Measurements from ENCODE around the gene ENTR1.
A peak's percentile ranks its signal among the peaks of the same experiment; 100 is the strongest.
"Not testable (repeated sequence)": the region's sequence is repeated elsewhere in the genome, so short reads cannot be mapped to it uniquely, and the experiment has no call there.

ENTR1 gene

DNA sequence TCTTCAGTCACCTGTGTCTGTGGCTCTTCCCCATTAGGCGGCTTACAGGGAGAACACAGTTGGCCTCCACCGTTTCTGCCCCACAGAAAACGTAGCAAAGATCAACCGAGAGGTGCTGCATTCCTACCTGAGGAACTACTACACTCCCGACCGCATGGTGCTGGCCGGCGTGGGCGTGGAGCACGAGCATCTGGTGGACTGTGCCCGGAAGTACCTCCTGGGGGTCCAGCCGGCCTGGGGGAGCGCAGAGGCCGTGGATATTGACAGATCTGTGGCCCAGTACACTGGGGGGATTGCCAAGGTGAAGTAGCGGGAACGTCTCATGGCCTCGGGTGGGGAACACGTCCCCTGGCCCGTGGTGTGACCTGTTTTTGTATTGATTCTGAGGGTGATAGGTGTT, 6.5 kb upstream of the ENTR1 start:
- DNase-seq, result no peak

DNA sequence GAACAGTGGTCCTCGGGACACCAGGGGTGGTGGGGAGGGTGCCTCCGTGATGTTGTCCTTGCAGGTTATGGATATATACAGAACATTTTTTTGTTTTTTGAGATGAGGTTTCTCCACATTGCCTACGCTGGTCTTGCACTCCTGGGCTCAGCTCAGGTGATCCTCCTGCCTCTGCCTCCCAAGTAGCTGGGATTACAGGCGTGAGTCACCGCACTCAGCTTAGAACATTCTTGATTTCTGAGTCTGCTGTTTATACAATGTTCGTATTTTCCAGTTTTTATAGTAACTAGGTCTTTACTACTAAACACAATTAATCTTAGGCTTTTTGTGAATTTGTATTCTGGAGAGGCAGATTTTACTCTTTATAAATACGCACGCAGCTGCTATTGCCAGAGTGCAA, 6.0 kb upstream of the ENTR1 start:
- DNase-seq, result no peak

DNA sequence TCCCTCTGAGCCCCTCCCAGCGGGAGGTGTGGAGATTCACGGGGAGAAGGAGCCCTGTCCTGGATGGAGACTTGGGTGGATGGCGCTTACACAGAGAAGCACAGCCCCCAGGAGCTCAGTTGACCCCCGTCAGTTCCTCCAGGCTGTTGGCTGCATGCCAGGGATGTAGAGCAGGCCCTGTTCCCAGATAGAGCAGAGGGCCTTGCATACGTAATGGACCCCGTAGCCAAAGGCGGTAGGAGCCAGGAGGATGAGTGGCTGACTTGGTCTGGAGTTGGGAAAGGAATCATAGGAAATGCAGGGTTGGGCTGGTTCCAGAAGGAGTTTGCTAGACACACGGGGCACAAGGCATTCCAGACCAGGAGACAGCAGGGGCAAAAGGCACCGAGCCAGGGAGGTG, 2.5 kb upstream of the ENTR1 start:
- no peak for DNase-seq

DNA sequence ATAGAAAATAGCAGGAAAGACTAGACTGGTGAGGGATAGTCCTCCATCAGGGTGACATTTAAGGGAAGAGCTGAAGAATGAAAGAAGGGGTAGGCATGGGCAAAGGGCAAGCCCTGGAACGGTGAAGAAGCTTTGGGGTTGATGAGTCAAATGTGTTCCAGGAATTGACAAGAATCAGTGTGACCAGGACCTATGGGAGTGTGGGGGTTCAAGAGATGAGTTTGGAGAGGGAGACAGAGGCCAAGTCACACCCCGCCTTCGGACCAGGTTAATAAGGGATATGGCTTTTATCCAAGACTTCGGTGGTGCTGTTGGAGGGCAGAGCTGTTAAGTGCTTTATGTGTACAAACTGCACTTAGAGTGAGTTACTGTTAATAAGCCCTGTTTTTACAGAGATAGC, 964 bp upstream of the ENTR1 start:
- DNase-seq, result no peak

DNA sequence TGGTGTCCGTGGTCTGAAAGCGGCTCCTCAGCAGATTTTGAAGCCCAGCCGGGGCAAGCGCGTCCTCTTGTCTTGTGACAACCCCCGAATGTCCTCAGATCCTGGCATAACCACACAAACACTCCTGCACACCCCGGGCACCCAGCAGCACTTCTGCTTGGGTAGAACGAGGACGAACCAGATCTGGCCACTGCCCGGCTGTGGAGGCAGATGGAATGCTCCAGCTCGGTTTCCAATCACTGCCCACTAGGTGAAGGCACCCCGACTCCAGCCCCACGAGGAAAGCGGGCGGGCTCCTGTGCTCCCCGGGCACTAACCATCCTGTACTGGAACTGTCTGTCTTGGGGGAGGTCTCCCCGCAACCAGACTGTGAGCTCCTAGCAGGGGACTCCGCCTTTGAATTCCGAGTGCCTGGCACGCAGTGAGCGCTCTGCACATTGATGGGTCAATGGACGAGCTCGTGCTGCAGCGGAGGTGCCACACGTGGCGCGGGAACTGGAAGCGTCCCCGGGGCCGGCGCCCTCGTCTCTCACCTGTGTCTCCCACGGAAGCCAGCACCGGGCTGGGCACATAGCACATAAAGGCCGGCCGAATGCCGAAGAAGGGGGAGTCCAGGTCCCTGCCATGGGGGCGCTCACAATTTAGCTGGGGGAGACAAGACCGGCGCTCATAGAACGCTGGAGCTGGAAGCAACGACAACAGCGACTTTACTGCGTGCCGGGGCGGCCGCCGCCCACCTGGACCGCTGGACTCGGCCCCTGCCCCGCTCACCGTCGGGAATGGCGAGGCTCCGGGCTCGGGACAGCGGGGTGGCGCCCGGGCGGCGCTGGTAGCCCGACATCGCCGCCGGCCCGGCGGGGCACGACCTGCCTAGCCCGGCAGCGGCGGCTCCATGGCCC, 608 bp downstream of the ENTR1 start:
- peak; percentile 63 for DNase-seq

DNA sequence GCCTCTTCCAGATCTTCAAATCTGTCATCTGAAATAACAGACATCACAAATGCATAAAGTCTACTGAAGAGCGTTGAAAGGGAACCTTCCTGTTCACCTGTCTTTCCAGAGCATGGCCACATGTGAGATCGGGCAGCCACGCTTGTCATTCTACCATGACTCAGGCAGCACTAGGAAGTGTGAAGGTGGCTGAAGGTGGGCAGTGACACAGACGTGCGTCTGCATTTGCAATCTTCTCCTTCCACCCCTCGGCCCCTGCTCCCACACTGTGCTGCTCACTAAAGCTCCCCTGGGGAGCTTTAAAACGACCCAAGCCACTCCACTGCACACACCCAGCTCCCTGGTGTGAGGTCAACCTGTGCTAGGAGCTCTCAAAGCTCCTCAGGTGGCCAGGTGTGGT, 2.5 kb downstream of the ENTR1 start:
- no peak for DNase-seq

DNA sequence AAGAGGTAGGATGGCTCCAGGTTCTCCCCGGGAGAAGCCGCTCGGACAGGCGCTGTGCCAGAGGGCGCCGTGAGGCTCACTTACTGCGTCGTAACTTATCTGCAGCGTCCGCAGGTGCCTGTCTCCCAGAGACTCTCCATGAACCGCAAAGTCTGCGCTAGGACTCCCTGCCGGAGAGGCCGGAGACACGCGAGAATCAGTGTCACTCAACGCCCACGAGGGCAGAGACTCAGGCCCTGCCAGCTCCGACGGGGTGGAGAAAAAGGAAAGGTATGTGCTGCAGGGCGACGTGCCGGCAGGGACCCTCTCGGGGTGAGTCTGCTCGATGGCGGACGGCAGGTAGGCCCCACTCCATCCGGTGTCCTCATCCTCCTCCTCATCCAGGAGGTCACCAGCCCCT, 3.4 kb downstream of the ENTR1 start:
- DNase-seq, result not testable (repeated sequence)

DNA sequence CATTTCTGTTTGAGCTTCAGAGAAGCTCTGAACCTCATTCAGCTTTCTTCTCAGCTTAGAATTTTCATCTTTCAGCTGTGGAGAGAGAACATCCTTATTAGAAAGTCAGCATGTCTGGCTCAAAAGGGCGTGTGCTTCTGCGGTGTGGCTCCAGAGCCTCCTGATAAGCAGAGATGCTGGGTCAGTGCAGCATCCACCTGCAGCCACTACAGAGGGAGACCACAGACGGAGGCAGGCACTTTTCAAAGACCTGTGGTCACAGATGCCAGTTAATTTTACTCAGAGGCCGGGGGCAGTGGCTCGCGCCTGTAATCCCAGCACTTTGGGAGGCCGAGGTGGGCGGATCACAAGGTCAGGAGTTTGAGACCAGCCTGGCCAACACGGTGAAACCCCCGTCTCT, 4.5 kb downstream of the ENTR1 start:
- not testable (repeated sequence) for DNase-seq

DNA sequence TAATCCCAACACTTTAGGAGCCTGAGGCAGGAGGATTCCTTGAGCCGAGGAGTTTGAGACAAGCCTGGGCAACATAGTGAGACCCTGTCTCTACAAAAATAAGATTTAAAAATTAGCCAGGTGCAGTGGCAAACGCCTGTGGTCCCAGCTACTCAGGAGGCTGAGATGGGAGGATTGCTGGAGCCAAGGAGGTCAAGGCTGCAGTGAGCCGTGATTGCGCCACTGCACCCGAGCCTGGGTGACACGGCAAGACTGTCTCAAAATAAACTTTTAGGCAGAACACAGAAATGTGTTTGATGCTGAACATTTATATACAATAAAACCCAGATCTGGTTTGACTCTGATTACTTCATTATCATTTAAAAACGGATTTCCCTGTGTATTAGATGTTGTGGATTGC, 4.9 kb downstream of the ENTR1 start:
- no peak for DNase-seq

DNA sequence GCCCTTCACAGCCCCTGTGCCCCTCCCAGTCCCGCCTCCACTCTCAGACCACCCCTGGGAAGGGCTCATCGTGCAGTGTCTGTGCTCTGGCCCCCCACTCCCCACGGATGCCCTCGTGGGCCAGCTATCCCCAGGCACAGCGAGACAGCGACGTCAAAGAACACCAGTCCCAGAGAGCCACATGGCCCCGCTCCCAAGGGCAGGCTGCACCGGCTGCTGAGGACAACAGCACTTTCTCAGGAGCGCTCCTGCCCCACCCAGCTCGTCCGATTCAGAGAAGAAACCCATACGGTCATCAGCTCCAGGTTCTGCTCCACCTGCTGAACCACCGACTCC, 5.6 kb downstream of the ENTR1 start:
- no peak for DNase-seq

DNA sequence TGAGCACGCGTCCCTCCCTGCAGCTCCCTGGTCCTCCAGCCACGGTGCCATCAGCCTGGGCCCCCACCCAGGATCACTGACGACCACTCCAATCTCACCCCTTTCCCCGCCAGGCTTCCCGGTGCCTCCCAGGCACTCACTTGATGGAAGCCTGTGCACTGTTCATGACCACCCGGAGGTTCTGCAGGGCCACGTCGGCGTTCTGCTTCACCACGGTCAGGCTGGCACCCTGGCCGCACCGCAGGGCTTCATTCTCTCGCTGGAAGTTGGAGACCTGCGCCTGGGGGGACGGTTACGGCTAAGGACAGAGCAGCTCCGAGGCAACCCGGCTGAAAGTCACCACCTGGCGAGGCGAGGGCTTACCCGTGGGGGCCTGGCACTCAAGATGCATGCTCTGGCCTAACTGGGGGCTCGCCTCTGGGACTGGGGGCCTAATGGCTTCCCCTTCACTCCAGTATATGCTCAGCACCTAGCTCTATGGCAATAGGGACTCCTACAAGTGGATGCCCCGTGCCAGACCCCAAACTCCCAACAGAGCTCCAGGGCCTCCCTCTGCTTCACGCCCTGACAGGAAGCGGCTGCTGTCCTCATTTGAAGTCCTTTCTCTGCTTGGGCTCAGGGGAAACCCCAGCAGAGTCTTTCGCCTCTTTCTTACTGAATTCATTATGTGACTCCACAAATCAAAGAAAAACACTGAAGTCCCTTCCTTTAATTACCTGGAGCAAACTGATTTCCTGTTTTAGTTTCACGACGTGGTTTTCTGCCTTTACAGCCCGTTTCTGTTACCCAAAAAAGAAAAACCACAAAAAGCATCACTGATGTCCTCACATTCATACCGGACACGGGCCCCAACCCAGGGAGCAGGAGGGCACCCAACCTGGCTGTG, 6.3 kb downstream of the ENTR1 start:
- peak; percentile 59 for DNase-seq

DNA sequence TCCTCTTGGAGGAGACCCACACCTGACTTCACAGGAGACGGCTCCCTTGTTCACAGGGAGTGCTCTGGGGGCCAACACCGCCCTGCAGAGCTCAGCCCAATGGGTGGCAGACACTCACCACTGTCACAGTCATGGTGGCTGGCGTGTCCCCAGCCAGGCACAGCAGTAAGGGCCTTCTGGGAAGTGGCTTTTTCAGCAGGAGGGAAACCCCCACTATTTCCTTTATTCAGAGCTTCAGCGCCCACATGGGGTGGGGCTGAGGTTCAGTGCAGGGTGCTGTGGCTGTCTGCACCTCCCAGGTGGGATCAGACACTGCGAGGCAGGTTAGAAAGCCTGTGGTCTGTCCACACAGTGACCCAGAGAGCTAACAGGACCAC, 6.9 kb downstream of the ENTR1 start:
- DNase-seq, result peak; percentile 79

DNA sequence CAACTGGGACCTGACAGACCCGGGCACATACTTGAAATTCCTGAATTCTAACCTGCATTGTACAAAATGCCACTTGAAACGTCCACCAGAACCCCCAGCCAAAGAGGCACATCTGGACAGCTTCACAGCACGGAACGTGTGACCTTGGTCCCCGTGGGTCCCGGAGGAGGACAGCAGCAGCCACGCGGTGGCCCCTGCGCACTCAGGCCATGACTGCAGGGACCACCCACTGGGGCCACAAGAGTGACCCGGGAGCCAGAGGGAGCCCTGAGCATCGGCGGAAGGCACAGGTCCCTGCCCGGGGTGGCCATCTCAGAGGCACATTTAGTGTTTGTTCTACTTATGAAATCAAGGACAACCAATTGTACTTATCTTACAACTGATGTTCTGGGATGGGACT, 8.3 kb downstream of the ENTR1 start:
- DNase-seq, result no peak

DNA sequence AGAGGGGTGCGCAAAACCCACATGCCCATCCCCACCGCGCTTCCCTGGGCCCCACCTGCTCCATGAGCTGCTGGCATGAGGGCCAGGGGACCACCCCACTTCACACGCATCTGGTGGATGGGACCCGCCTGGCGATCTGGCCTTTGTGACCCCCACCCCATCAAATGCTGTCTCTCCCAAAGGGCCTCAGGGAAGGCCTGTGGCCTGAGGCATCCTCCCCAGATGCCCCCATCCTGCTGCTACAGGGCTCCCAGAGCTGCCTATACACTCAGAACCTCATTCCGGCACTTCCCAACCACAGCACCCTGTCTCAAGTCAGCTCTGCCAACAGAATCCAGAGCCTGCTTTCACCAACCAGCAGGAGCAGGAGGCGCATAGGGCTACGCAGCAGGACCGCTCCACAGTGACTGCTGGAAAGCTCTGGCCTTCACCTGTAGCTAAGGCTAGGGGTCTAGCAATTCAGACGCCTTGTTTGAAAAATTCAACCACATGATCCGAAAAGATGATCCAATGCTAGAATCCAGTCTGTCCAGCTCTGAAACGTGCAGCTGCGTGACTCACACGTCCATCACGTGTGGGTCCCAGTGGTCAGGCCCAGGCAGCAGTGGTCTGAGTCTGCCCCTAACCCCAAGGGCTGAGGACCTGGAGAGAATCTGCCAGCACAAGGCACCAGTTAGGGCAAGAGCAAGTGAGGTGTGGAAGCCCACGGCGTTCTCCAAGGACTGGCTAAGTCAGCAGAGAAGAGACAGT, 9.1 kb downstream of the ENTR1 start:
- DNase-seq, result no peak

DNA sequence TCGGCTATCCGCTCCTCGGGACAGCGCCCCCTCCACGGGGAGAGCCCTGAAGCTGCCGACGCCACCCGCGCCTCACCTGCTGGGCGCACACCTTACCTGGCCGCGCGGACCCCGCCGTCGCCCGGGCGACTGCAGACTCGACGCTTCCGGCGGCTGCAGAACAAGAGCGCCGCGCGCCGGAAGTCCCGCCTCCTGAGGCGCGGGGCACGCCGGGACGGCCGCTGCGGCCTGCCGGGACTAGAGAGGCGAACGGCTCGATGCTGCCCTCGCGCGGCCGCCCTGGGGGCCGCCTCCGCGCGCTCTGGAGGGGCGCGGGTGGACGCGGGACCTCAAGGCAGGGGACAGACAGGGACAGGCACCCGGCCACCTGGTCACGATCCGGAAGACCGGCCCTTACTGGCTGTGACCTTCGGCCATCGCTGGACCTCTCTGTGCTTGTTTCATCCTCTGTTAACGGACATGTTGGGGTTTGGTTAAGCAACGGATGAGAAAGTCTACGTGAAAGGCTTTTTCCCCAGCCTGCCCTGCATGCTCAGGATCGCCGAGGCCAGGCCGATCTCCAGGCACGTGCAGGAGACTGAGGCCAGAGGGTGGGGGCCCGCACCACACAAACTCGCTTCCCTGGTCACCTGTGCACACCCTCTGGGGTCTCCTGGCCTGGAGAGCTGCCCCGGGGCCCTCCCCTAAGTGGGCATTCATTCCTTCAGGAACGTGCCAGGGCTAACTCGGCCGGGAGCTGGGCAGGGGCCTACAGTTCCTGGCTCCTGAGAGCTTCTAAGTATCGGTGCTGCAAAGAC, 10.2 kb downstream of the ENTR1 start, which contains the start of gene SNAPC4:
Gene SNAPC4, minus strand, starts transcription at position 133 of the 797 bp plus-strand sequence. CDS start 1,742 bp downstream, outside the sequence.
- DNase-seq, result peak; percentile 91

DNA sequence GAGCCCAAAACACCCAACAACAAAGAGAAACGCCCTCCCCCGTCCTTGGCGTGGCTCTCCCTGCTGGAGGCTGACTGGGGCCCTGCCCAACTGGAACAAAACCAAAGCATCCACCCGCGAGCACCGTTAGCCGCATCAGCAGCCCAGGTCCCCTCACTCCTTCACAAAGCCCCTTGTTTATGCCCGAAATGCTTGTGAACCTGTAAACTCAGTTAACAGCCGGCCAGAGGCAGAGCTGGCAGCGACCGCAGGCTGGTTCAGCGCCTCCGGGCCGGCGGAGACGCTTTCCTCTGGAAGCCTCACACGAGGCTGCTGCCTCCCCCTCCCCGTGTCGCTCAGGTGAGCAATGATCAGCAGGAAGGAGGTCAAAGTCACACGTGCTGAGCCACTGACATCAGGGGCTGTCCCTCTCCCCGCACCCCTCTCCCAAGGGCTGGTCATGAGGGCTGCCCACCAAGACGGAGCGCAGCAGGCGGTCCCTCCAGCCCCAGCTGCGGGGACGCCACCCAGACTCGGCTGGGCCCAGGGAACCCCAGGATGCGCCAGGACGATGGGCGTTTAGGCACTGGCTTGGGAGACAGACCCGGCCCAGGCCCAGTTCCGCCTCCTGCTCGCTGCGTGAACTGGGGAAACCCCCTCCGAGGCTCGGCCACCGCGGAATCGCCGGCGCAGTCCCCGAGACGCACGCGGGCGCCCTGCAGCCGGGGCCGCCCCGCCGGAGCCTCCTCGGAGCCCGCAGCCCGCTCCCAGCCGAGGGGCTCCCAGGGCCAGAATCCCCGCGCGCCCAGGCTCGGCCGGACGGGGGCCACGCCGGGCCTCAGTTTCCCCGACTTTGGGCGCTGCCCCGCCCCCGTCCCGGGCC, 11.0 kb downstream of the ENTR1 start:
- DNase-seq, result peak; percentile 52

DNA sequence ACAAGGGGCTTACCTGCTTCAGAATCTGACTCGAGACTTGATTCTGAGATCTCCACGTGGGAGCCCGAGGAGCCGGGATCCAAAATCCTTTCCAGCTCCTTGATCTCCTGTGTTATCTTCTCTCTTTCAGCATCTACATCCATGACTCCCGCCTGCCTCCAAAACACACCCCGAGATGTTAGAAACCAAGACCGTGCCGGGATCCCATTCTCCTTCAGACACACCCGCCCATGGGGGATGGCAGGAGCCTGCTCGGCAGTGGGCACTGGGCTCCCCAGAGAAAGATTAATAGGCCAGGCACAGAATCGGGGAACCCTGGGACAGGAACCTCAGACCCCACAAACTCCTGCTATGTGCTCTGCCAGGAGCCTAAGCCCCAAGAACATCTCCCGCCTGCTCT, 12.1 kb downstream of the ENTR1 start:
- DNase-seq, result no peak

DNA sequence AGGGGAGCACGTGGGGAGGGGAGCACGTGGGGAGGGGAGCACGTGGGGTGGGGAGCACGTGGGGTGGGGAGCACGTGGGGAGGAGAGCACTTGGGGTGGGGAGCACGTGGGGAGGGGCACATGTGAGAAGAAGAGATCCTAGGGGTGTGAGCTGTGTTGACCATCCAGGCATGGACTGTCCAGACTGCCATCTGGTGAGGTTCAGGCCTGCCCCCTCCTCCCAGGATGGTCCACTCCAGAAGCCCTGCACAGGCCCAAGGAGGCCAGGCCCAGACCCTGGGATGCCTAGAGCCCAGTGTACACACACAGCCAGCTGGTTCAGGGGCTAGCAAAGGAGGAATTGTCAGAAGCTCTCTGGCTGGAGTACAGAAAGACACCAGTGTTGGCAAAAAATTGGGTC, 12.8 kb downstream of the ENTR1 start:
- DNase-seq, result no peak

DNA sequence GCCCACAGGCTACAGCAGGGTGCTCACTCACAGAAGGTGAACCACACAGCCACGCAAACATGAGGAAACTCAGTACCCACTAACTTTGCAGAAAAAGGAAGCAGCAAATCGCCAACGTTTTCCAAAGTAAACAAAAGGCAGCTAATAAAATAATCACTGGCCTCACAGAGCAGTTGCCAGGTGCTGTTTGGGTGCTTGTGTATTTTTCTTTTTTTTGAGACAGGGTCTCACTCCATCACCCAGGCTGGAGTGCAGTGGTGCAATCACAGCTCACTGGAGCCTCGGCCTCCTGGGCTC, 14.2 kb downstream of the ENTR1 start:
- DNase-seq, result no peak

DNA sequence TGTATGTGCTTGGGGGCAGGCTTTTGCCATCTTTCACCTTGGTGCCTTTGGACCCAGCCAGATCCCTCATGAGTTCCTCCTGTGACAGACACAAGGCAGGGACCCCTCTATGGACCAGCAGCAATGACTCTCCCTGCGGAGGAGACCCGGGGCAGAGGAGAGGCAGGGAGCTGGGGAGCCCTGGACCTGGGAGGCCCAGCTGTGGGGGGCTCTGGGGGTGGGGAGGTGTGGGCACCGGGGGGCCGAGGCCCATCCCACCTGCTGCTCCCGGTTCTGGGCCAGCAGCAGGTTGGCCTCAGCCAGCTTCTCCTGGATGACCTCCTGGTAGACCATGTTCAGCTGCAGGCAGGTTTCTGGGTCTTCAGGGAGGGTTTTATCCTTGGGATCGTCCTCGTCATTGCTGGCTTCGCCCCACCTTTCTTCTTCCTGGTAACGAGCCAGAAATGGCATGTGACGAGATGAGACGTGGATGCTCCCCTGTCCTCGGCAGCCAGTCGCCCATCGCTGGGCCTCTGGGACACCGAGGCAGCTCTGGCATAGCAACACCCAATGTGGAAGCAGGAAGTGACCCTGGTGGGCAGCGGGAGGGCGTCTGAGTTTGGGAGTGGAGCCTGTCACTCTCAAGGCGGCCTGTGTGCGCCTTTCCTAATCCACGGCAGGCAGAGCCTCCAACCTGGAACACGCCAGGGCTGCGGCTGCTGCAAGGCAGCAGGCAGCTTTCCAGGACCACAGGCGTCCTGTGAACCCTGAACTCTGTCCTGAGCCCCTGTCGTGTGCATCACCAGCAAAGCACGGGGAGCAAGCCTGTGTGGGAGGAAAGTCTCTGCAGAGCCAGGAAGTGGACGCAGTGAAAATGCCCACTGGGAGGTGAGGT, 14.8 kb downstream of the ENTR1 start:
- no peak for DNase-seq

DNA sequence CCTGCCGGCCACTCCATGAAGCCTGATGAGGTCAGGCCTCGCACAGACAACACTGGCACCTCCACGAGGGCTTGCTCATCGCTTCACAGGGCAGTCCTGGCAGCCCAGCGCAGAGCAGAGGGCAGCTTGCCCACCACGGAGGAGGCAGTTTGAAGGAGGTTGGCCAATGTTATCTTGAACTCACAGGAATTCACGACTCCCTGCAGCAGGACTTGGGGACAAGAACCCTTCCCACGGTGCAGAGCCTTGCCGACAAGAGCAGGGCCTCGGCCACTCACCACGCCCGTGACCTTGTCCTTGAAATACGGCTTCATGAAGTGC, 15.4 kb downstream of the ENTR1 start:
- no peak for DNase-seq
